IPS-11a (cell line): ENCODE results near the gene DOLPP1.

ENCODE experiments used
- H3K4me3 ChIP-seq: one replicate; pipeline ENCODE4 v1.5.1; 2013; ENCODE audit warnings: low read depth, low read length, control low read depth

Gene DOLPP1

DNA sequence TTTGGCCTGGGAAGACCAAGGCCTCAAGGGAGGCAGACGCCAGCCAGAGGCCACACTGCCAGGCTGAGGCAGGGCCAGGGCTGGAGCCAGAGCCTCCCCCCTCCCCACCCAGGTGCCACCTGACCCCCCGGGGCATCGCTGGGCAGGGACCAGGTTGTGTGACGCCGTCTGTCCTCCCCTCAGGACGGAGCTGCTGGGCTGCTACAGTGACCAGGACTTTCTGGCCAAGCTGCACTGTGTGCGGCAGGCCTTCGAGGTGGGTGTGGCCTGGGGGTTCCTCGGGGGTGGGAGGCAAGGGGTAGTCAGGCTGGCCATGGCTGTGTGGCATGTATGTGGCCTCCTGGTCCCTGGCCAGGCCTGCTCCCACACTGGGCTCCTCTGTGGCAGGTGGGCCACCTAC lies 17.9 kb upstream of the DOLPP1 start:
- no peak overlapping the region for H3K4me3 ChIP-seq

DNA sequence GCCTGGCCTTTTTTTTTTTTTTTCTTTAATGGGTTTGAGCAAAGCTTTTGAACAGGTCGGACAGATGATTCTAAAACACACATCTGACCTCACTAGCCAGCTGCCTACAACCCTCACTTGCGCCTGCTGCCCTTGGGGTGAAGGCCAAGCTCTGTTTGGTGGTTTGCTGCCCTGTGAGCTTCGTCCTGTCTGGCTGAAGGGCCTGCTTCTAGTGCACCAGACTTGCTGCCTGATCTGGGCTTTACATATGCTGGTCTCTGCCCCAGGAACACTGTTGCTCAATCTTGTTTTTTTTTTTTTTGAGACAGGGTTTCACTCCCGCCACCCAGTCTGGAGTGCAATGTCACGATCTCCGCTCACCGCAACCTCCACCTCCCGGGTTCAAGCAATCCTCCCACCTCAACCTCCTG lies 16.4 kb upstream of the DOLPP1 start:
- H3K4me3 ChIP-seq, result no peak overlapping the region

DNA sequence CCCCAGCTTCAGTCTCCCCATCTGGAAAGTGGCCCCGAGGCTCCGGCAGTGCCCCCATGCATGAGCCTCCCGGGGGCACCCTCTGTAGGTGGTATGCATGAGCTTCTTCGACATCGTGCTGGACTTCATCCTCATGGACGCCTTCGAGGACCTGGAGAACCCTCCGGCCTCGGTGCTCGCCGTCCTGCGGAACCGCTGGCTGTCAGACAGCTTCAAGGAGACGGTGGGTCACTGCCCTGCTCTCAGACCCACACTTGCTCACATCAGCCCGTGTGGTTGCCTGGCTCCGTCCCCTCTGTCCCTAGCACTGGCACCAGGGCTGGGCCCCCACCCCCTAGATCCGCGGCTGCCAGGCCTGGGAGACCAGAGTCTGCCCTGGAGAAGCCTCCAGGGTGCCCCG lies 12.8 kb upstream of the DOLPP1 start:
- H3K4me3 ChIP-seq, result no peak overlapping the region

DNA sequence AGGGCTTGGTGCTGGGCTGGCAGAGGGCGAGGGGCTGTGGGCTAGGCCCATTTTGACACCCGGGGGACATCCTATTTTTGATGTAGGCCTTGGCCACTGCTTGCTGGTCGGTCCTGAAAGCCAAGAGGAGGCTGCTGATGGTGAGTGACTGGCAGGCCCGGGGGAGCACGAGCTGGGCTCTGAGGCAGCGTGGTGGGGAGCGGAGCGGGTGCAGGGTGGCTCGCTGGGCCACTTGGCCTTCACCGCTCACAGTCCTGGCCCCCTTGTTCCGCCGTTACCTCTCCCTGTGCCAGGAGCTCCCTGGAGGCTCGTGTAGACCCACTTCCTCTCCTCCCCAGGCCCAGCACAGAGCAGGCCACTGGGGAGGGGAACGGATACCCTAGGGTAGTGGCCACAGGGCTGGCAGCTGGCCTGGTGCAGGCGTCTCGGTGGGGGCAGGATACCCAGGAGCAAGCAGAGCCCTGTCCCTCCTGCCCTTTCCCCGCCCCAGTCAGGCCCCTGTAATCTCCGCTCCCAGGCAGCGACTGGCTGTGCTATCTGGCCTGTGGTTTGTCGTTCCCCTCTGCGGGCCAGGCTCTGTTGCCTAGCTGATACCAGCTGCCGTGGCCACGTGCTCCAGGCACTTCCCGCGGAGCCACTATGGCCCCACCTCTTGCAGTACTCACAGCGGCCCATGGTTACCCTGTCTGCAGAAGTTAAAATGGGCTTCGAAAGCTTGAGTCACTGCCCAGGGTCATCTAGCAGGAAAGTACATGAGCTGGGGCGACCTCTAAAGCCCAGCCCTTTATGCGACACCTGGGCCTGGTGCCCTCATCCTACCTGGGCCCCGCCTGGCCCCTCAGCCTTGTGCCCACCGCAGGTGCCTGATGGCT lies 11.7 kb upstream of the DOLPP1 start:
- no peak overlapping the region for H3K4me3 ChIP-seq

DNA sequence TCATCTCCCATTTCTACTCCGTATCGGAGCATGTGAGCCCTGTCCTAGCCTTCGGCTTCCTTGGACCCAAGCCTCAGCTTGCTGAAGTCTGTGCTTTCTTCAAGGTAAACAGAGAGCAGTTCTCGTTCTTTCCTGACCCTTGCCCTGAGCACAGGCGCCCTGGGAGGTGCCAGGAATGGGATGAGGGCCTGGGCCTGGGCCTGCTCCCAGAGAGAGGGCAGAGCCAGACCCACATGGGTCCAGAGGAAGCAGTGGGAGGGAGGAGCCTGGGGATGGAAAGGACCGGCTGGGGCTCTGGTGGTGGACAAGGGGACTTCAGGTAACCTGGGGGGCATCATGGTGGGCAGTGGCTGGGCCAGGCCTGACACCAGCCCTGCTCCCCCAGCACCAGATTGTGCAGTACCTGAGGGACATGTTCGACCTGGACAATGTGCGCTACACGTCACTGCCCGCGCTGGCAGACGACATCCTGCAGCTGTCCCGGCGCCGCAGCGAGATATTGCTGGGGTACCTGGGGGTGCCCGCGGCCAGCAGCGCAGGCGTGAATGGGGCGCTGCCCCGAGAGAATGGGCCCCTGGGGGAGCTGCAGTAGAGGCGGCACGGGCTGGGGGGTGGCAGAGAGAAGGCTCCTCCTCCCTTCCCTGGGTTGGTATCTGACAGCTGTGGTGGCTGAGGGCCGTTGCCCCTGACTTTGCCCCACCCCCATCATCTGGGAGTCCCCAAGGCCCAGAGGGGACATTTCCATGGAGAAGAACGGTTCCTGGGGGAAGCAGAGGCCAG lies 10.9 kb upstream of the DOLPP1 start:
- H3K4me3 ChIP-seq, result no peak overlapping the region

DNA sequence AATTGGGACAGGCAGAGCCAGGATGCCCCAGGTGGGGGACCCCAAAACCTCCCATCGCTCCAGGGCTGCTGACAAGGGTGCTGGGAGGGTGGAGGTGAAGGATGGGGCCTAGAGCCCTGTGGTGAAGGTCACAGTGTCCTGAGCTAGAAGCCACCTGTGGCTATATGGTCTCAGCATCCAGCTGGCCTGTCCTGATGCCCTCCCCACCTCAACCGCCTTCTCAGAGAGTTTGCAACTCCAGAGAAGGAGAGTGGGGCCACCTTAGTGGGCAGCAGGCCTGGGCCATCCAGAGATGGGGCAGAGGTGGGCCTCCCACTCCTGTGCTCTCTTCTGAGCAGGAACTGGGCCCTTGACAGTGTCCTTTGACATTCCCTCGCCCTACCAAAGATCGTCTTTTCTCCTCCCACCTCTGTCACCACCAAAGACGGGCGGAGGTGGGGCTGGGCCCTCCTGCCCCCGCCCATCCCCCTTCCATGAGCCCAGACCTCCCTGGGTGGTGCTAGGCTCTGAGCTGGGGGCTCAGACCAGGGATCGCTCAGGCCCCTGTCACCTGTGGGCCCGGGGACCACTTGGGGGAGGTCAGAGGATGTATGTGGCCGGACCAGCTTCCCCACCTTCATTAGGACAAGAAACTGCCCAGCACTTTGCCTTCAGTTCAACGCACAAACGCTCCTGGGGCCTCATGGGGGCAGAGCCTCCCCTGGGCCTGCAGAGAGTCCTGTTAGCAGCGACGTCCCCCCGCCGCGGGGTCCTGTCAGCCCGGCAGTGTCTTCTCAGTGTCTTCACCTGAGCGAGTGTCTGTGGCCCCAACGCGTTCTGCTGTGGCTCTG lies 10.0 kb upstream of the DOLPP1 start:
- H3K4me3 ChIP-seq, result no peak overlapping the region

DNA sequence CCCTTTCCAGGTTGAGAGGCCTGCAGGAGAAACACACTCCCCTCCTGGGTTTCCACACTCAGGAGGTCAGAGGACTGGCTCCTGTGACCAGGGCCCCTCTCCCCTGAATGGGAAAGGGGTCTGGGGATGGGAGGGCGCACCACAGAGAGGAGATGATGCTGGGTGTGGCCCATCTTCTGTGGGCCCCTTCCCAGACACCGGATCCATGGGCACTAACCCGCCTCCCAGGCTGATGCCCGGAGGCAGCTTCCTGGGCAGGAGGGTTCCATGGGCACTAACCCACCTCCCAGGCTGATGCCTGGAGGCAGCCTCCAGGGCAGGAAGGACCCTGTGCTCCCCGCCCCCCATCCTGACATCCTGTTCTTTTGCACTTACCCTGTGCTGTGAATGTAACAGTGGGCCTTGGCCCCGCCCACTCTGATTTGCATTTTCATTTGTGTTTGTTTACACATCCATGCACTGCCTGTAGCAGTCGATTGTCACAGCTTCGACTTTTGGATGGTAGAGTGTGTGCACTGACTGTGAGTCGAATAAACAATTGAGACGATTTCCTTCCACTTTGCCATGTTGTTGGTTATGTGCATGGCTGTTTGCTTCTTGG lies 9.3 kb upstream of the DOLPP1 start:
- no peak overlapping the region for H3K4me3 ChIP-seq

DNA sequence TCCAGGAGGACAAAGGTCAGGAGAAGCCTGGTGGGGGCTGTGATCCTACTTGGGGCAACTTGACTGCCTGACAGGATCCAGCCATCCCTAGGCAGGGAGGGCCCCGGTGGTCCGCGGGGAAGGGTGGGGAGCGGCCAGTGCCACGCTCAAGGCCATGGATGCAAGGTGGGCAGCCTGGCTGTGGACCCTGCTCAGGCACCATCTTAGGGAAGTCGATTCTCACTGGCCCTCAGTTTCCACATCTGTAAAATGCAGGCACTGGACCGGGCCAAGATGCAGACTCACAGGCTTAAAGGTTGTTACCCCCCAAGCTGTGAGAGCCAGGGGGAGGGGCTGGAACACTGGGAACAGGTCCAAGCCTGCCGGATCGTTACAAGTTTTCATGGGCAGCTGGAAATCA lies 8.7 kb upstream of the DOLPP1 start:
- H3K4me3 ChIP-seq, result no peak overlapping the region

DNA sequence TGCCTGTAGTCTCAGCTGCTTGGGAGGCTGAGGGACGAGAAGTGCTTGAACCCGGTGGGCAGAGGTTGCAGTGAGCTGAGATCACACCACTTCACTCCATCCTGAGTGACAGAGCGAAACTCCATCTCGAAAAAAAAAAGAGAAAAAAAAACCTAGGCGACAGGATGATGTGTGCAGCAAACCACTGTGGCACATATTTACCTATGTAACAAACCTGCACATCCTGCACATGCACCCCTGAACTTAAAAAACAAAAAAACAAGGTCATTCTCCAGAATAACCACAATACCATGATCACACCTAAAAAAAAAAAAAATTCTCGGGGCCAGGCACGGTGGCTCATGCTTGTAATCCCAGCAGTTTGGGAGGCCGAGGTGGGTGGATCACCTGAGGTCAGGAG lies 7.5 kb upstream of the DOLPP1 start:
- no peak overlapping the region for H3K4me3 ChIP-seq

DNA sequence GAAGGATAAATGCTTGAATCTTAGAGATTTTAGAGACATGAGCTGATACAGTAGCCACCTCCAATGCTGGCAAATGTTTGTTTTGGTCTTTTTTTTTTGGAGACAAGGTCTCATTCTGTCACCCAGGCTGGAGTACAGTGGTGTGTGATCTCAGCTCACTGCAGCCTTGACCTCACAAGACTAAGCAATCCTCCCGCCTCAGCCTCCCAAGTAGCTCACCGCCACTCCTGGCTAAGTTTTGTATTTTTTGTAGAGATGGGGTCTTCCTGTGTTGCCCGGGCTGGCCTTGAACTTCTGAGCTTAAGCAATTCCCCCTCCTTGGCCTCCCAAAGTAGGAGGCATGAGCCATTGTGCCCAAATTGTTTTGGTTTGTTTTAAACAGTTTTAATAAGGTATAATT lies 6.8 kb upstream of the DOLPP1 start:
- no peak overlapping the region for H3K4me3 ChIP-seq

DNA sequence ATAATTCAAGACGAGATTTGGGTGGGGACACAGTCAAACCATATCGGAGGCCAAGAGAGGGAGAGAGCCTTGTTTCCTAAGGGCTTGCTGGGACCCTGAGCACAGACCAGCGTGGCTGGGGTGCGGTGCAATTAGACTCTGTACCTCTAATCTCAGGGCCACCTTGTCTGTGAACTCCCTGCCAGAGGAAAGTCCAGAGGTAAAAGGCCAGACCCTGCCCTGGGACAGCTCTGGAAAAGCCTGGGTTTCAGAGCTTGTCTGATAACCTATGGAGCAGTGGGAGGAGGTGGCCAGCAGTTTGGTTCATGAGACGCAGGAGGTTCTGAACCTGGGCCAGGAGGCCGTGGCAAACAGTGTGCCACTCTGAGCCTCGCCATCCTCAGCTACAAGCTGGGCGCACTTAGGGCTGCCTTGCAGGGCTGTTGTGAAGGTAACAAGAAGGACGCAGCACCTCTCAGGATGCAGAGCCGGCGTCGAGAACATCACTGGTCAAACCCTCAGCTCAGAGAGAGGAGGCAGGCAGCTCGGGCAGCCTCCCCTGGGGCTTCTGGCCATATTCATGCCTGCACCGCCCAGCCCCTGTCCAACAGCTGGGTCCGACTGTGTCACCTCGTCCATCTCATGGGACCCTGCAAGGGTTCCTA lies 4.8 kb upstream of the DOLPP1 start:
- no peak overlapping the region for H3K4me3 ChIP-seq

DNA sequence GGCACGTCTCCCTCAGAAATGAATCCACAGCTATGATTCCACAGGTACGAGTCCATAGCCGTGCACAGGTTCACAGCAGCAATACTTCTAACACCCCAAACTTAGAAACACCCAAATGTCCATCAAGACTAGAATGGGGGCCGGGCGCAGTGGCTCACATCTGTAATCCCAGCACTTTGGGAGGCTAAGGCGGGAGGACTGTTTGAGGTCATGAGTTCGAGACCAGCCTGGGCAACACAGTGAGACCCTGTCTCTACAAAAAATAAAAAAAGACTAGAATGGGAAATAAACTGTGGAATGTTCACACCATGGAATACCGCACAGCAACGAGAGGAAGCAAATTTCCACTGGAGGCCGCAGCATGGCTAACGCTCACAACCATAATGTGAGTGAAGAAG lies 4.3 kb upstream of the DOLPP1 start:
- H3K4me3 ChIP-seq, result no peak overlapping the region

DNA sequence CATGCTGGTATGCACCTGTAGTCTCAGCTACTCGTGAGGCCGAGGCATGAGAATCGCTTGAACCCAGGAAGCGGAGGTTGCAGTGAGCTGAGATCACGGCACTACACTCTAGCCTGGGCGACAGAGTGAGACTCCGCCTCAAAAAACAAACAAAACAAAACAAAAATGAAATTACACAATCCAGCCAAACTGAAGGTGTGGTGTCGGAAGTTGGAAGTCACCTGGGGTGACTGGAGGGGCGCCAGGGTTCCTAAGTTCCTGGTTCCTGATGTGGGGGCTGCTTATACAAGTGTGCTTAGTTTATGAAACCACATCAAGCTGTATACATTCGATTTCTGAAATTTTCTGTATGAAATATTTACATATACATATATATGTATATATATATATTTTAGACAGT lies 3.7 kb upstream of the DOLPP1 start:
- no peak overlapping the region for H3K4me3 ChIP-seq

DNA sequence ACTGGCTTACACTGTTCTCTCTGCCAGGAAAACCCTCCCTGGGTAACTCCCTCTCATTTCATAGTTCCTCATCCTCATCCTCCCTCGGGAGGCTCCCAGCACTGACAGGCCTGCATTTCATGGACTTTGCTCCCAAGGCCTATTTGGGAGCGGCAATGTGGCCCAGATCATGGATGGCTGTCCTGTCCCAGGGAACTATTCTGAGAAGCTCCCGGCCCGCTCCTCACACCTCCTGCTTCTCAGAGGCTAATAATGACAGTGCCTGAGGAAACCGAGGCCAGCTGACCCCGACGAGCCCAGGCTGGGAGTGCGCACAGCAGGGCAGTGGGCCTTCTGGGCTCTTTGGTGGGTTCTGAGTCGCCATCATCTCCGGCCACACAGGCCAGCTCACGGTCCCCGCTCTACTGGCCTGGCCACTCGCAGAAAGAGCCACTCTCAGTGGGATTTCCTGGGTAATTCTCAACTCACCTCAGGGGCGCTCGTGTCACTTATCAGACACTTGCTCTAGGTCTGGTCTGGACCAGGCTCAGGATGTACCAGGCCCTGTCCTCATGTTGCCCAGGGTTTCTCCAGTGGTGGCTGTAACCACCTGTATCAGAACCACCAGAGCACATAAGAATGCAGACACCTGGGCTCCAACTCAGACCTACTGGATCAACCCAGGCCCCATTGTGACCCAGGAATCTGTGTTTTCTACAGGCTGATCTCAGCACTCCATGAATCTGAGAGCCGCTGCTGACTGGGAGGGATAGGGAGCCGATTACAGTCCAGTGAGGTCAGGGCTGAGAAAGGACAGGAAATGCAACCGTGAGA lies 2.0 kb upstream of the DOLPP1 start:
- no peak overlapping the region for H3K4me3 ChIP-seq

DNA sequence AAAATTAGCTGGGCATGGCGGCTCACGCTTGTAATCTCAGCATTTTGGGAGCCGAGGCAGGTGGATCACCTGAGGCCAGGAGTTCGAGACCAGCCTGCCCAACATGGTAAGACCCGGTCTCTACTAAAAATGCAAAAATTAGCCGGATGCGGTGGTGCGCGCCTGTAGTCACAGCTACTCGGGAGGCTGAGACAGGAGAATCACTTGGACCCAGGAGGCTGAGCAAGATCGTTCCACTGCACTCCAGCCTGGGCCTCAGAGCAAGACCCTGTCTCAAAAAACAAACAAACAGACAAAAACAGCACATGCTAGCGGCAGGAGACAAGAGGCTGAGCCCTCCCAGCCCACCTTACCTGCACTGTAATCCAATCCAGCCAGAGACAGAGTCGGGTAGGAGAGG lies 1.1 kb upstream of the DOLPP1 start:
- H3K4me3 ChIP-seq, result peak overlapping the region; percentile 59

DNA sequence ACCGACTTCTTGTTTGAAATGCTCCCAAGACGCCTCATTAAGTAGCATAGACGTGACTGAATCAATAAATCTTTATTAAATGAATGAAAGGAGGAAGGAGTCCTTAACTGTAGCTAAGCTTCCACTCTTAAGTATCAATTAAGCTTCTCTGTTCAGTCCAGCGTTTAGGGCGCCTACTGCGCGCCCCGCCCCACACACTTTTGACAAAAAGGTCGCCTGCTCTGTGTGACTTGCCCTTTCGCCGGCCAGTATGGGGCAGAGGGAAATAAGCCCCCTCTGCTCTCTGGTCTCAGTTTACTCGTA lies 662 bp upstream of the DOLPP1 start:
- H3K4me3 ChIP-seq, result peak overlapping the region; percentile 59

DNA sequence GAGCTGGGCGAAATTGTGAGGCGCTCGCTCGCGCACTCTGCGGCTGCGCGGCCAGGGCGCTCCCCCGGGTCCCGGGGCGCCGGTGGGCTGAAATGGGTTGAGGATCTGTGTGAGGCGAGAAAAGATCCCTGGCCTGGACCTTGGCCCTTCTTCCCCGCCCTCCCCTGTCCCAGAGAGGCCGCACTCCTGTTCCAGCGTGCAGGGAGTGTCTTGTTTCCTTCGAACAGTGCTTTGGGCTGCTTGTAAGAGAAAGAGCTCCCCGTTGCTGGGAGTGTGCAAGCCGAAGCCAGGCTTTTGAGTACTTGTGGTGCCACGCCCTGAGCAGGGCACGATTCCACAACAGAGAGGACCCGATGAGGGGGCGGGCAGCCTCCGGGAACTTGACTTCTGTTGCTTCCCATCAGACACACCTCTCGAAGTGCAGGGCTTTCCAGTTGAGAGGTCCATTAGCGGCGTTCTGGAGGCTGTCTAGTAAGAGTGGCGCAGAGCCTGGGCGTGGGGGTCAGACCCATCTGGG lies 535 bp downstream of the DOLPP1 start:
- H3K4me3 ChIP-seq, result peak overlapping the region; percentile 81

DNA sequence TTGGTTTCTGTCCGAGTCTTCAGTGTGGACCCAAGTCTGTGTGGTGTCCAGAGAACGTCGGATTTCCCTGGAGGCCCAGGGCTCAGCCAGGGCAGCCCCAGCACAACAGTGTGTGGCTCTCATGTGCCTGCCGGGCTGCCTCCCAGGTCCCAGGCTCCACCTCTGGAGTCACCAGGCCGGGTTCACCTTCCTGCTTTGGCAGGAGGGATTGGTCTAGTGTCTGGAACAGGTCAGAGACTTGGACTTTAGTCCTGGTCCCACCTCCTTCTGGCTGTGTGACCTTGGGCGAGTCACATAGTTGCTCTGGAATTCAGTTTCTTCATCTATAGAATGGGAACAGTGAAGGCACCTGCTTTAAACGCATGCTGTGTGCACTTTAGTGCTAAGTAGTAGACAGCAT lies 3.2 kb downstream of the DOLPP1 start:
- no peak overlapping the region for H3K4me3 ChIP-seq

DNA sequence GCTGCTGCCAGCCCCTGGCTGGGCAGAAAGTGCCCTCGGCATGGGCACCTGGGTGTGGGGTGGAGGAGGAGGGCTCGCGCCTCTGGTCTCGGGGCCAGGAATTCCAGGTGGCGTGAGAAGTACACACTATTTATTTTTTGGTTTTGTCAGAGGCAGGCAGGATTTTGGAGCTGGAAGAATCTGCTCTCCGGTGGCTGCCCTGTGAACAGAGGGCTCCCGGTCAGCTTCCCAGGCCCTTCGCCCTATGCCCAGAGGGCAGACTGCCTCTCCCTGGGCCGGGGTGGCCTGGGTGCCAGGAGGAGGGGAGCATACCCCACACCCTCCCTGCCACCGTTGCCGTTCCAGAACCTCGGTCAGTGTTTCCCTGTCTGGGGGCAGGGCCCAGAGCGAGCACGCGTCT lies 8.3 kb downstream of the DOLPP1 start:
- H3K4me3 ChIP-seq, result no peak overlapping the region
